Ovary (tissue), 9 donors: ENCODE results near the gene COIL. TPM values are rescaled to one million over a fixed set of nuclear protein-coding genes. Genes with fewer than 3 reads are reported as not detected.
A peak's percentile ranks its signal among the peaks of the same experiment; 100 is the strongest.

Source experiments
- DNase-seq, 5 donors: peaks; one replicate each; pipeline ENCODE4 v3.0.0-alpha.2; 2019 to 2020
- H3K27ac ChIP-seq, 2 donors: fragments of 200-600 bp; one replicate each; pipeline versions ENCODE4 v1.5.1 to v1.8.0; 2019 to 2022
- H3K27me3 ChIP-seq: fragments of 200-600 bp; one replicate; pipeline ENCODE4 v1.8.0; 2022
- H3K36me3 ChIP-seq: fragments of 200-600 bp; sonication (generic); one replicate; pipeline ENCODE4 v1.5.1; 2019
- H3K4me1 ChIP-seq: one replicate; pipeline ENCODE4 v1.8.1; 2013; ENCODE audit warnings: mild to moderate bottlenecking, moderate library complexity; ENCODE audit not compliant: insufficient read depth
- H3K4me3 ChIP-seq: fragments of 200-600 bp; sonication (generic); one replicate; pipeline ENCODE4 v1.5.1; 2017
- H3K9me3 ChIP-seq, 2 donors: fragments of 200-600 bp in 1 of 2; sonication (generic) in 1 of 2; one replicate each; pipeline versions ENCODE4 v1.5.1 to v1.8.1; 2013 to 2019; ENCODE audit warnings: mild to moderate bottlenecking in 1 of 2, moderate library complexity in 1 of 2
- EP300 ChIP-seq: sonication (generic); formaldehyde crosslinking; IDR thresholded peaks from one replicate; pipeline ENCODE4 v1.6.1; 2017; ENCODE audit warnings: antibody characterized with exemption
- POLR2A ChIP-seq: fragments of 450-650 bp; IDR thresholded peaks from one replicate; pipeline ENCODE4 v1.6.1; 2017; ENCODE audit warnings: antibody characterized with exemption, mild to moderate bottlenecking, moderate library complexity
- WGBS, 3 donors: extraction: QIAGEN DNeasy Blood & Tissue Kit in 1 of 3; methylation state at CpG; one replicate each; pipeline versions ENCODE4 v1.1.5 to v1.1.7; 2013 to 2017; 5-methylcytosine and 5-hydroxymethylcytosine counted together
- intact Hi-C, 4 donors: fragments of 100-400 bp; cut with DNase I; formaldehyde crosslinking; loops; one replicate each; pipeline versions ENCODE4 v1.11.0 to v1.15.1; 2022 to 2023
- polyA plus RNA-seq, 2 donors: library from polyadenylated mRNA; stranded (reverse); fragments of 200-250 nt in 1 of 2; fragments of 350-450 nt in 1 of 2; fragmentation: Illumina TruSeq in 1 of 2; extraction: RNeasy Lipid Tissue Mini Kit (QIAGEN cat#74804) in 1 of 2; gene quantifications; one replicate each; pipeline ENCODE4 v1.2.3, GENCODE V29; 2013 to 2014
- total RNA-seq, 7 donors: library from RNA; depleted of rRNA in 2 of 7; stranded (reverse); fragments of >200 nt in 2 of 7; fragmentation: NEBNext Ultra II Directional in 3 of 7; extraction: Animal tissue kit (Norgen Biotek cat#: 25700) in 3 of 7; gene quantifications; one replicate each; pipeline versions ENCODE4 v1.1.0 to v1.2.4, GENCODE V29; 2016 to 2023
- TF ChIP-seq, protein P1 (sequence below), 3 donors: fragments of 450-650 bp in 2 of 3; fragments of 200-600 bp in 1 of 3; IDR thresholded peaks; one replicate each; pipeline versions ENCODE4 v1.5.1 to v1.8.0; 2016 to 2022; ENCODE audit warnings: antibody characterized with exemption in 3 of 3, mild to moderate bottlenecking in 1 of 3
- donor health status: DM: no; HTN: no; CAD: no; lungs with moderate emphysema.
- donor health status: DM: no; HTN: no; CAD: no.
- donor health status: Bipolar disorder and iron deficiency.
- donor health status: DM: yes; HTN: yes; CAD: no.
- donor health status: DM: no; HTN: no; CAD: no.
- donor health status: DM: yes; HTN: yes; CAD: no.

COIL gene
- total and polyA plus RNA-seq, 9 donors: 10.9 to 17.8 (median 12.9) TPM

DNA sequence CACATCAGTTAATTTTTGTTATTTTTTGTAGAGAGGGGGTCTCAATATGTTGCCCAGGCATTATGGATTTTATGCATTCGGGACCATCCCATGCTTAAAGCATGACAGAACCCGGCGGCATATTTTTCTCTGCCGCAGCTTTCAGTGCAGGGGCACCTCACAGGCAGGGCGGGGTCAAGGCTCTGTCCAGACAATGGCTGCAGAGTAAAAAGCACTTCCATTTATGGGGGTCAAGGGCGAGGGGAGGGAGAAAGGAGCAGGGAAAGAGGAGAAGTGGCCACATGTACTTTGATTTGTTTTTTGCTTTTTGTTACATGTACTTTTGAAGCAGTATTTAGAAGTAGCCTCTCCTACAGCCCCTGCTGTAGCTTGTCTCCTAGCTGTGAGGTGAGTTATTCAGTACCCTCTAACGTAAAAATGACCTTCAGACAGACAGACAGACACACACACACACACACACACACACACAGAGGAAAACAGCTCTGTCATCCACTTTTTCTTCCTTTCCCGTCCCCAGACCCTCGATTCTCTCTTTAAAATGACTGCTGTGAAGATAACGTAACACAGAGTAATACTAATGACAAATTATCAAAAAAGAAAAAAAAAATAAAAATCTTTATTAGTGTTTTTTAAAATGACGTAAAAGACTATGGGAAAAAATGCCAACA lies 16.2 kb upstream of the COIL start:
- peak in 3 of 5 donors; percentile 29 to 49 (median 36) for DNase-seq
- no peak for TF ChIP-seq POLR2A
- no peak for TF ChIP-seq EP300
- TF ChIP-seq, protein P1, sequence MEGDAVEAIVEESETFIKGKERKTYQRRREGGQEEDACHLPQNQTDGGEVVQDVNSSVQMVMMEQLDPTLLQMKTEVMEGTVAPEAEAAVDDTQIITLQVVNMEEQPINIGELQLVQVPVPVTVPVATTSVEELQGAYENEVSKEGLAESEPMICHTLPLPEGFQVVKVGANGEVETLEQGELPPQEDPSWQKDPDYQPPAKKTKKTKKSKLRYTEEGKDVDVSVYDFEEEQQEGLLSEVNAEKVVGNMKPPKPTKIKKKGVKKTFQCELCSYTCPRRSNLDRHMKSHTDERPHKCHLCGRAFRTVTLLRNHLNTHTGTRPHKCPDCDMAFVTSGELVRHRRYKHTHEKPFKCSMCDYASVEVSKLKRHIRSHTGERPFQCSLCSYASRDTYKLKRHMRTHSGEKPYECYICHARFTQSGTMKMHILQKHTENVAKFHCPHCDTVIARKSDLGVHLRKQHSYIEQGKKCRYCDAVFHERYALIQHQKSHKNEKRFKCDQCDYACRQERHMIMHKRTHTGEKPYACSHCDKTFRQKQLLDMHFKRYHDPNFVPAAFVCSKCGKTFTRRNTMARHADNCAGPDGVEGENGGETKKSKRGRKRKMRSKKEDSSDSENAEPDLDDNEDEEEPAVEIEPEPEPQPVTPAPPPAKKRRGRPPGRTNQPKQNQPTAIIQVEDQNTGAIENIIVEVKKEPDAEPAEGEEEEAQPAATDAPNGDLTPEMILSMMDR (IDR thresholded peaks at IDR 0.05): no peak
- H3K36me3 ChIP-seq: no peaks in the 10 kb centered on the region
- intact Hi-C loops: no loop called here
- H3K4me1 ChIP-seq: peaks cover 2% of the 10 kb centered on the region
- 15 to 29% (median 17%) methylated on average over 11 of the region's 11 CpGs for WGBS, 3 donors
- H3K9me3 ChIP-seq: no peaks in the 10 kb centered on the region
- H3K27me3 ChIP-seq: no peaks in the 10 kb centered on the region
- H3K4me3 ChIP-seq: peak overlapping the region; percentile 56
- no peak overlapping the region for H3K27ac ChIP-seq

DNA sequence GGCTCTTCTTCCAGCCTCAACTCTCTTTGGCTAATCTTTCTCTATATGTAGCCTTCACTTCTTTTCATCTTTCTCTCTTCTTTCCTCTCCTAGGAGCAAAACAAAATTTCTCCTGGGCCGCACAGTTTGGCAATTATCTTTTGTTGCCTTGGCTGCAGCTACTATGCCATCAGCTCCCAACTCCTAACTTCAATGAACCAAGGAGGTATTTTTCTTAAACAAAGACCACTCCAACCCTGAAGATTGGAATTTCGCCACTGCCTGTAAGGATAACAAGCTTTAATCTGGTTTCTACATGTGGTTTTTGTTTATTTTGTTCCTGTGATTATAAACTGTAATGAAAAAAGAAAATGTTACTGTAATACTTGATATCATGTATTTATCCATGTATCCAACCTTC lies 14.8 kb upstream of the COIL start:
- Histone ChIP-seq H3K27me3 (no peaks in the 10 kb centered on the region), H3K4me1 (peaks cover 2% of the 10 kb centered on the region), H3K9me3 (no peaks in the 10 kb centered on the region), H3K4me3 (no peak overlapping the region), H3K36me3 (no peaks in the 10 kb centered on the region), H3K27ac (no peak overlapping the region)
- intact Hi-C loops: no loop called here
- no peak for DNase-seq
- 25 to 42% (median 26%) methylated on average over 2 of the region's 2 CpGs for WGBS, 3 donors
- TF ChIP-seq POLR2A: no peak

DNA sequence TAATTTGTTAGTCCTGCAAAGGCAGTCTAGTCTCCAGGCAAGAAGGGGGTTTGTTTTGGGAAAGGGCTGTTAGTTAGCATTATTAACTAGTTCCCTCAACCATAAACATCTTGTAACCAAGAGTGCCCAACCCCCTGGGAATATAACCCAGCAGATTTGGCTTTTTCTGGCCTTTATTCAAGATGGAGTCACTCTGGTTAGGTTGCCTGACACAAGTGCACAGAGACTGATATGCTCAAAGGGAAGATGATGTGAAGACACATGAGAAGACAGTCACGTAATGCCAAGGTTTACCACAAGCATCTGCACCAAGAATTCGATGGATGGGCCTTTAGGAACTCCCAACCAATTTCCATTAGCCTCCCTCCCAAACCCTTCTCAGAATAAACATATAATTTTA lies 13.2 kb upstream of the COIL start:
- no peaks in the 10 kb centered on the region for H3K36me3 ChIP-seq
- peaks cover under 1% of the 10 kb centered on the region for H3K4me1 ChIP-seq
- no peaks in the 10 kb centered on the region for H3K27me3 ChIP-seq
- WGBS, 3 donors: 89 to 90% (median 89%) methylated on average over 2 of the region's 2 CpGs
- intact Hi-C loops: no loop called here
- no peak for DNase-seq
- H3K9me3 ChIP-seq: no peaks in the 10 kb centered on the region
- H3K4me3 ChIP-seq: no peak overlapping the region
- no peak for TF ChIP-seq POLR2A
- TF ChIP-seq, protein P1 (IDR thresholded peaks at IDR 0.05): no peak
- no peak for TF ChIP-seq EP300
- H3K27ac ChIP-seq: no peak overlapping the region

DNA sequence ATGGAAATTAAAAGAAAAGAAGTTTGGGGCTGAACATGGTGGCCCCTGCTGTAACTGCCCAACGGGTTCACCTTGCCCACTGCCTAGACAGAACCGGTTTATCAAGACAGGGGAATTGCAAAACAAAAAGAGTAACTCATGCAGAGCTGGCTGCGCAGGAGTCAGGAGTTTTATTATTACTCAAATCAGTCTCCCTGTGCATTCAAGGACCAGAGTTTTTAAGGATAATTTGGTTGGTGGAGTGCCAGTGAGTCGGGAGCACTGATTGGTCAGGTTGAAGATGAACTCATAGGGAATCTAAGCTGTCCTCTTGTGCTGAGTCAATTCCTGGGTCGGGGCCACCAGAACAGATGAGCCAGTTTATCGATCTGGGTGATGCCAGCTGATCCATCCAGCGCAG lies 12.7 kb upstream of the COIL start:
- no peaks in the 10 kb centered on the region for H3K4me1 ChIP-seq
- TF ChIP-seq POLR2A (no peak), EP300 (no peak)
- TF ChIP-seq, protein P1 (IDR thresholded peaks at IDR 0.05): no peak
- intact Hi-C loops: no loop called here
- H3K27ac ChIP-seq: no peak overlapping the region
- H3K36me3 ChIP-seq: no peaks in the 10 kb centered on the region
- no peak for DNase-seq
- H3K27me3 ChIP-seq: no peaks in the 10 kb centered on the region
- no peaks in the 10 kb centered on the region for H3K9me3 ChIP-seq
- WGBS, 3 donors: 79 to 85% (median 81%) methylated on average over 7 of the region's 7 CpGs
- no peak overlapping the region for H3K4me3 ChIP-seq

DNA sequence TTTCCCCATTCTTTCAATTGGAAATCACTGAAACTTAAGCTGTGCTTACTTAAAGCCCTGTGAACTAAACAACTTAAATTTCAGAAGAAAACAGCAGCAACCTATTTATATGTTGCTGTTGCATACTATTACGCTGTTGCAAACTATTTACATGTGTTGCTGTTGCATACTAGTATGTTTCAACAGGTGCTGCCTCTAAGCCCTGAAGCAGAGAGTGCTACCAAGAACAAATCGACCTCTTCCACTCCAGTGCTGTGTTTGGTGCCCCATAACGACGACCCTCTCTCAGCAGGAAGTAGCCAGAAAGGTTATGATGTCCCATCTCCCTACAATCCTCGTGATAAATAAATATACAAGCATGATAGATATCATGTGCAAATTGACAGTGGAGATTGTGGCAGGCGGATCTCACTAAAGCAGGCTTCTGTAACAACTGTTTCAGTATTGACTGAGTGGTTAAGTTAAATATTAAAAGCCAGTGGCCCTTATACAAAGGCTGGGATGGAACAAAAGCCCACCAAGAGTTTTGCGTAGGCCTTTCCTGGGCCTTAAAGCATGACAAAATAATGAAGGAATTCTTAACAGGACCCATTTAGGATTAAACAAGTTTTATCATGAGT lies 11.4 kb upstream of the COIL start:
- H3K27ac ChIP-seq: no peak overlapping the region
- H3K9me3 ChIP-seq: no peaks in the 10 kb centered on the region
- WGBS, 3 donors: 72 to 75% (median 74%) methylated on average over 7 of the region's 7 CpGs
- H3K4me3 ChIP-seq: no peak overlapping the region
- no peak for TF ChIP-seq EP300
- TF ChIP-seq, protein P1 (IDR thresholded peaks at IDR 0.05): no peak
- no peak for TF ChIP-seq POLR2A
- no peaks in the 10 kb centered on the region for H3K36me3 ChIP-seq
- intact Hi-C loops: no loop called here
- H3K4me1 ChIP-seq: no peaks in the 10 kb centered on the region
- H3K27me3 ChIP-seq: no peaks in the 10 kb centered on the region
- DNase-seq: no peak
